HepG2 (cell line): ENCODE results near the gene SNX21. TPM values are rescaled to one million over a fixed set of nuclear protein-coding genes. Genes with fewer than 3 reads are reported as not detected.

ENCODE experiments used
- ARID5B ChIP-seq: IDR thresholded peaks from 2 replicates; pipeline ENCODE4 v1.4.0; 2020; ENCODE audit warnings: mild to moderate bottlenecking, missing genetic modification reagents
- CENPBD1 ChIP-seq: sonication (generic); formaldehyde crosslinking; IDR thresholded peaks from 2 replicates; pipeline ENCODE4 v1.8.0; 2022; ENCODE audit warnings: missing genetic modification reagents, low read depth, mild to moderate bottlenecking, borderline replicate concordance
- CHD4 ChIP-seq: fragments of 200-600 bp; sonication (generic); IDR thresholded peaks from 2 replicates; pipeline ENCODE4 v1.7.0; 2017; ENCODE audit warnings: mild to moderate bottlenecking, low read length, borderline replicate concordance
- PRDM4 ChIP-seq: sonication (generic); formaldehyde crosslinking; IDR thresholded peaks from 2 replicates; pipeline ENCODE4 v1.9.0; 2021; ENCODE audit warnings: missing genetic modification reagents, borderline replicate concordance
- SKIL ChIP-seq: sonication (generic); formaldehyde crosslinking; IDR thresholded peaks from 2 replicates; pipeline ENCODE4 v1.8.0; 2022; ENCODE audit warnings: missing genetic modification reagents, mild to moderate bottlenecking, moderate library complexity, borderline replicate concordance
- TAF15 ChIP-seq: fragments of 200-400 bp; formaldehyde crosslinking; IDR thresholded peaks from one replicate; pipeline ENCODE4 v1.6.1; 2018; ENCODE audit warnings: mild to moderate bottlenecking, low read depth, low read length; ENCODE audit not compliant: poor library complexity, severe bottlenecking
- THAP8 ChIP-seq: sonication (generic); formaldehyde crosslinking; IDR thresholded peaks from 2 replicates; pipeline ENCODE4 v1.5.1; 2020; ENCODE audit warnings: missing genetic modification reagents, mild to moderate bottlenecking, borderline replicate concordance
- THRA ChIP-seq: sonication (generic); formaldehyde crosslinking; IDR thresholded peaks from 2 replicates; pipeline ENCODE4 v1.4.0; 2020; ENCODE audit warnings: missing genetic modification reagents, borderline replicate concordance
- ZBTB10 ChIP-seq: sonication (generic); formaldehyde crosslinking; IDR thresholded peaks from 2 replicates; pipeline ENCODE4 v1.4.0; 2020; ENCODE audit warnings: missing genetic modification reagents, borderline replicate concordance
- polyA plus RNA-seq, 8 experiments: library from polyadenylated mRNA; depleted of rRNA in 3 of 8; stranded (reverse) in 7 of 8; unstranded in 1 of 8; fragments of >200 nt; fragmentation: Illumina TruSeq in 4 of 8; extraction: Trizol in 4 of 8; gene quantifications; 2 replicates each; pipeline versions ENCODE4 v1.2.1 to v1.2.3, GENCODE V29; 2011 to 2016; ENCODE audit warnings: low read depth in 4 of 8, missing spikeins in 1 of 8, mixed read lengths in 1 of 8; ENCODE audit not compliant: insufficient read depth in 1 of 8
- total RNA-seq, 5 experiments: library from RNA; depleted of rRNA; stranded (reverse); fragments of >200 nt; fragmentation: Illumina TruSeq; extraction: Trizol; gene quantifications; 2 replicates each; pipeline ENCODE4 v1.2.3, GENCODE V29; 2016; ENCODE audit warnings: low read depth in 1 of 5

SNX21 gene
- total and polyA plus RNA-seq, 2 of the 13 experiments (the other 11 are each of a cell fraction or from before 2014, with no cell fraction given), result 7.7 to 12.8 TPM

GRCh38 chr20:45833883-45834796 is 541 bp downstream of the SNX21 start (continued):
- TF ChIP-seq PRDM4 (no peak), CENPBD1 (CRISPR knock-in tag) (no peak; the same call in 1 of the 2 replicates), THRA (0 out of 2 replicates have a peak, but pooled peaks have one; percentile 31), SKIL (peak; percentile 66), CHD4 (no peak), ZBTB10 (CRISPR knock-in tag) (no peak; the same call in 1 of the 2 replicates), TAF15 (peak; percentile 37), THAP8 (peak; percentile 94; the same call in 1 of the 2 replicates), ARID5B (CRISPR knock-in tag) (no peak)
